GM12878 (cell line): Measurements from ENCODE around the gene HEBP2. TPM values are rescaled to one million over a fixed set of nuclear protein-coding genes. Genes with fewer than 3 reads are reported as not detected.

ENCODE experiments used
- ATAC-seq: fragments of 200-7000 bp; cut with Tn5 transposase; 3 replicates; pipeline ENCODE4 v1.9.1; 2020; ENCODE audit warnings: mild to moderate bottlenecking, moderate library complexity
- BruUV-seq: library from RNA; stranded (reverse); fragments of 400-500 nt; replicated peaks from 2 replicates; lab custom pipeline; 2021; lab: Mats Ljungman, UMichigan
- CTCF ChIA-PET: fragments of 300-600 bp; sonication (Branson Sonifier 250); formaldehyde crosslinking; extraction: SDS; loops from one replicate; lab custom pipeline; 2021; ENCODE audit warnings: inconsistent platforms; lab: Yijun Ruan, JAX
- POLR2A ChIA-PET: fragments of 350-600 bp; formaldehyde crosslinking; extraction: SDS; loops from one replicate; lab custom pipeline; 2021; ENCODE audit warnings: inconsistent platforms; lab: Charles Lee
- RAD21 ChIA-PET: fragments of 300-600 bp; sonication (Branson Sonifier 250); formaldehyde crosslinking; loops from one replicate; lab custom pipeline; 2023; ENCODE audit warnings: antibody characterized with exemption; ENCODE audit not compliant: unreplicated experiment; lab: Charles Lee
- SMC1A ChIA-PET: fragments of 300-600 bp; sonication (Branson Sonifier 250); formaldehyde crosslinking; loops from one replicate; lab custom pipeline; 2023; ENCODE audit not compliant: unreplicated experiment, uncharacterized antibody; lab: Charles Lee
- DNase-seq: peaks from one replicate; pipeline ENCODE4 v3.0.0-alpha.2; 2011; ENCODE audit warnings: low read depth, low spot score
- FAIRE-seq: peaks from 3 replicates; lab custom pipeline; 2011; peaks lifted over from hg19 to GRCh38; lab: Jason Lieb, UNC
- H2AFZ ChIP-seq: 2 replicates; pipeline ENCODE4 v1.6.0; 2011; ENCODE audit warnings: low read depth, low read length, control low read depth; ENCODE audit not compliant: control insufficient read depth
- H3K27ac ChIP-seq: 2 replicates; pipeline ENCODE4 v1.5.1; 2011; ENCODE audit warnings: control low read depth; ENCODE audit not compliant: control insufficient read depth, insufficient read depth
- H3K27me3 ChIP-seq, 2 experiments: replicated peaks in 1 of 2; 2 replicates each; pipeline versions ENCODE4 v1.6.0 to v1.6.1; 2011; ENCODE audit warnings: low read length in 1 of 2; ENCODE audit not compliant: control insufficient read depth in 2 of 2, insufficient read depth in 2 of 2
- H3K36me3 ChIP-seq, 2 experiments: 2 replicates each; pipeline ENCODE4 v1.5.1; 2011; ENCODE audit warnings: low read length in 1 of 2; ENCODE audit not compliant: control insufficient read depth in 2 of 2, insufficient read depth in 2 of 2
- H3K4me1 ChIP-seq: 2 replicates; pipeline ENCODE4 v1.6.1; 2011; ENCODE audit warnings: mild to moderate bottlenecking, low read length, moderate library complexity, mixed read lengths; ENCODE audit not compliant: control insufficient read depth, insufficient read depth
- H3K4me2 ChIP-seq: 2 replicates; pipeline ENCODE4 v1.6.0; 2011; ENCODE audit warnings: control low read depth; ENCODE audit not compliant: control insufficient read depth, insufficient read depth
- H3K4me3 ChIP-seq: fragments of 200-600 bp; sonication (generic); 2 replicates; pipeline ENCODE4 v1.5.1; 2016
- H3K79me2 ChIP-seq: 2 replicates; pipeline ENCODE4 v1.6.0; 2011; ENCODE audit warnings: low read length; ENCODE audit not compliant: control insufficient read depth, insufficient read depth
- H3K9ac ChIP-seq: 2 replicates; pipeline ENCODE4 v1.8.0; 2011; ENCODE audit warnings: low read length, control low read depth, mixed read lengths; ENCODE audit not compliant: control insufficient read depth, insufficient read depth
- H3K9me3 ChIP-seq: replicated peaks from 3 replicates; pipeline ENCODE4 v1.5.1; 2011; ENCODE audit warnings: mild to moderate bottlenecking, low read length; ENCODE audit not compliant: control insufficient read depth, insufficient read depth
- H4K20me1 ChIP-seq: 2 replicates; pipeline ENCODE4 v1.6.0; 2011; ENCODE audit not compliant: control insufficient read depth, insufficient read depth
- BRCA1 ChIP-seq: IDR thresholded peaks from 2 replicates; pipeline ENCODE4 v1.6.1; 2011; ENCODE audit warnings: low read depth, low read length, improper control_type of control experiment
- CBX3 ChIP-seq: fragments of 200-600 bp; sonication (generic); IDR thresholded peaks from 2 replicates; pipeline ENCODE4 v1.6.1; 2016; ENCODE audit warnings: low read depth, borderline replicate concordance
- CBX5 ChIP-seq: sonication (generic); IDR thresholded peaks from 2 replicates; pipeline ENCODE4 v1.6.1; 2016; ENCODE audit warnings: low read depth, moderate library complexity, mild to moderate bottlenecking, inconsistent platforms
- KLF5 ChIP-seq: fragments of 450-650 bp; IDR thresholded peaks from 2 replicates; pipeline ENCODE4 v1.6.1; 2014; ENCODE audit warnings: mild to moderate bottlenecking; ENCODE audit not compliant: partially characterized antibody
- MEF2B ChIP-seq: fragments of 450-650 bp; IDR thresholded peaks from 2 replicates; pipeline ENCODE4 v1.6.1; 2018; ENCODE audit warnings: mild to moderate bottlenecking, moderate library complexity; ENCODE audit not compliant: partially characterized antibody, poor library complexity, severe bottlenecking
- NFYA ChIP-seq: IDR thresholded peaks from 2 replicates; pipeline ENCODE4 v1.6.1; 2011; ENCODE audit warnings: low read depth, mild to moderate bottlenecking, low read length, improper control_type of control experiment, borderline replicate concordance
- NR2C1 ChIP-seq: fragments of 450-650 bp; IDR thresholded peaks from 2 replicates; pipeline ENCODE4 v1.6.1; 2017; ENCODE audit warnings: antibody characterized with exemption, mild to moderate bottlenecking, moderate library complexity
- NRF1 ChIP-seq: conservative IDR thresholded peaks from 2 replicates; pipeline ENCODE4 v1.6.1; 2011; ENCODE audit warnings: mild to moderate bottlenecking, low read depth, low read length, improper control_type of control experiment
- PML ChIP-seq: IDR thresholded peaks from 2 replicates; pipeline ENCODE4 v1.6.1; 2012; ENCODE audit warnings: low read length, inconsistent platforms
- RAD21 ChIP-seq: IDR thresholded peaks from 2 replicates; pipeline ENCODE4 v1.6.1; 2011; ENCODE audit warnings: mild to moderate bottlenecking, low read depth, low read length, moderate library complexity; ENCODE audit not compliant: insufficient read depth
- RBBP5 ChIP-seq: fragments of 200-600 bp; sonication (generic); conservative IDR thresholded peaks from 2 replicates; pipeline ENCODE4 v1.6.1; 2016
- SP1 ChIP-seq: IDR thresholded peaks from one replicate; pipeline ENCODE4 v1.6.1; 2011; ENCODE audit warnings: low read depth, low read length
- SUPT20H ChIP-seq: IDR thresholded peaks from 2 replicates; pipeline ENCODE4 v1.6.1; 2011; ENCODE audit warnings: low read depth, mild to moderate bottlenecking, low read length, moderate library complexity, borderline replicate concordance; ENCODE audit not compliant: control insufficient read depth
- ZBED1 ChIP-seq: IDR thresholded peaks from 2 replicates; pipeline ENCODE4 v1.6.1; 2016; ENCODE audit warnings: borderline replicate concordance
- ZNF622 ChIP-seq: fragments of 450-650 bp; IDR thresholded peaks from 2 replicates; pipeline ENCODE4 v1.6.1; 2017; ENCODE audit warnings: mild to moderate bottlenecking, inconsistent platforms
- WGBS: methylation state at CpG from one replicate; pipeline ENCODE4 v1.1.6; 2016; ENCODE audit warnings: low lambda C conversion rate; ENCODE audit not compliant: insufficient replicate concordance, insufficient coverage; ENCODE audit errors: missing lambda C conversion rate; 5-methylcytosine and 5-hydroxymethylcytosine counted together
- in situ Hi-C: fragments of 300-500 bp; cut with MboI; formaldehyde crosslinking; loops from 9 replicates; pipeline ENCODE4 v1.14.3; 2018; ENCODE audit warnings: mixed read lengths
- intact Hi-C: fragments of 100-400 bp; cut with micrococcal nuclease; formaldehyde crosslinking; loops from one replicate; pipeline ENCODE4 v1.14.2; 2022; ENCODE audit not compliant: unreplicated experiment
- polyA plus RNA-seq, 11 experiments: library from polyadenylated mRNA; depleted of rRNA in 4 of 11; unstranded in 6 of 11; stranded (reverse) in 5 of 11; fragments of >200 nt; fragmentation: Nextera tagmentation in 4 of 11; fragmentation: Illumina TruSeq in 1 of 11; extraction: Ambion mirVana in 4 of 11; extraction: Trizol in 1 of 11; gene quantifications; 1 replicate in 1 of 11; 2 replicates in 10 of 11; pipeline versions ENCODE4 v1.2.1 to v1.2.3, GENCODE V29; 2011 to 2016; ENCODE audit warnings: inconsistent platforms in 2 of 11, missing spikeins in 2 of 11, low read depth in 1 of 11
- total RNA-seq, 4 experiments: library from RNA; depleted of rRNA in 3 of 4; stranded (reverse); fragments of >200 nt in 3 of 4; fragmentation: Illumina TruSeq in 1 of 4; extraction: Trizol in 1 of 4; gene quantifications; 2 replicates each; pipeline versions ENCODE4 v1.2.1 to v1.2.3, GENCODE V29; 2013 to 2021
- TF ChIP-seq, protein P1 (sequence below): fragments of 450-650 bp; IDR thresholded peaks from 2 replicates; pipeline ENCODE4 v1.6.1; 2016; ENCODE audit warnings: mild to moderate bottlenecking, moderate library complexity, borderline replicate concordance
- TF ChIP-seq, protein P2 (sequence below): fragments of 450-650 bp; IDR thresholded peaks from 2 replicates; pipeline ENCODE4 v1.6.1; 2014; ENCODE audit warnings: mild to moderate bottlenecking

HEBP2 gene
- total and polyA plus RNA-seq, 10 of the 15 experiments (the other 5 are each of a cell fraction or from before 2014, with no cell fraction given) = 3.8 to 41.8 (median 16.9) TPM

GRCh38 chr6:138419766-138420165 lies 15.7 kb downstream of the HEBP2 start (continued):
- no peak for TF ChIP-seq MEF2B
- no peak for TF ChIP-seq RBBP5
- no peak for TF ChIP-seq NRF1
- no peak for TF ChIP-seq KLF5
- TF ChIP-seq ZNF622 = no peak
- no peak for TF ChIP-seq BRCA1
- no peak for TF ChIP-seq PML
- TF ChIP-seq, protein P1, sequence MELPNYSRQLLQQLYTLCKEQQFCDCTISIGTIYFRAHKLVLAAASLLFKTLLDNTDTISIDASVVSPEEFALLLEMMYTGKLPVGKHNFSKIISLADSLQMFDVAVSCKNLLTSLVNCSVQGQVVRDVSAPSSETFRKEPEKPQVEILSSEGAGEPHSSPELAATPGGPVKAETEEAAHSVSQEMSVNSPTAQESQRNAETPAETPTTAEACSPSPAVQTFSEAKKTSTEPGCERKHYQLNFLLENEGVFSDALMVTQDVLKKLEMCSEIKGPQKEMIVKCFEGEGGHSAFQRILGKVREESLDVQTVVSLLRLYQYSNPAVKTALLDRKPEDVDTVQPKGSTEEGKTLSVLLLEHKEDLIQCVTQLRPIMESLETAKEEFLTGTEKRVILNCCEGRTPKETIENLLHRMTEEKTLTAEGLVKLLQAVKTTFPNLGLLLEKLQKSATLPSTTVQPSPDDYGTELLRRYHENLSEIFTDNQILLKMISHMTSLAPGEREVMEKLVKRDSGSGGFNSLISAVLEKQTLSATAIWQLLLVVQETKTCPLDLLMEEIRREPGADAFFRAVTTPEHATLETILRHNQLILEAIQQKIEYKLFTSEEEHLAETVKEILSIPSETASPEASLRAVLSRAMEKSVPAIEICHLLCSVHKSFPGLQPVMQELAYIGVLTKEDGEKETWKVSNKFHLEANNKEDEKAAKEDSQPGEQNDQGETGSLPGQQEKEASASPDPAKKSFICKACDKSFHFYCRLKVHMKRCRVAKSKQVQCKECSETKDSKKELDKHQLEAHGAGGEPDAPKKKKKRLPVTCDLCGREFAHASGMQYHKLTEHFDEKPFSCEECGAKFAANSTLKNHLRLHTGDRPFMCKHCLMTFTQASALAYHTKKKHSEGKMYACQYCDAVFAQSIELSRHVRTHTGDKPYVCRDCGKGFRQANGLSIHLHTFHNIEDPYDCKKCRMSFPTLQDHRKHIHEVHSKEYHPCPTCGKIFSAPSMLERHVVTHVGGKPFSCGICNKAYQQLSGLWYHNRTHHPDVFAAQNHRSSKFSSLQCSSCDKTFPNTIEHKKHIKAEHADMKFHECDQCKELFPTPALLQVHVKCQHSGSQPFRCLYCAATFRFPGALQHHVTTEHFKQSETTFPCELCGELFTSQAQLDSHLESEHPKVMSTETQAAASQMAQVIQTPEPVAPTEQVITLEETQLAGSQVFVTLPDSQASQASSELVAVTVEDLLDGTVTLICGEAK = no peak
- no peak for TF ChIP-seq ZBED1
- no peak for TF ChIP-seq SUPT20H

DNA sequence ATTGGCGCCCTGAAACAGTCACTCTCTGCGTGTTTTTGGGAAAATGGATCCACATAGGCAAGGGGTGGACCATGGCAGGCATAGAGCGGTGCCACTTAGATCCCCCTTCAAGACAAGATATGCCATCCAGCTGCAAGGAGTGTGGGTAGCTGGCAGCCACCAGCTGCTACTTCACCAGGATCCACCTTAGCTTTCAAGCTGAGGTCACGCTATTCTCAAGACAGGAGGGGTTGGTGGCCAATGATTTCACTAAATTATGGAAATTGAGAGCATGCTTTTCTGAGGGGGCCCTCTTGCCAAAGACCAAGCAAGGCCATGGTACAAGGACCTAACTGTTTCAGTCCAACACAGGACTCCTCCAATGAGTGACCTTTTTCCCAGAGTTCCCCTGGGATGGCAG lies 16.3 kb downstream of the HEBP2 start:
- ChIA-PET CTCF (interaction anchor here (1.0 kb wide), 1 partner anchor 88 kb away, joined by 4 read pairs; no protein-coding TSS in a partner anchor), RAD21 (no interaction called here), POLR2A (no interaction called here), SMC1A (interaction anchor here (1.0 to 1.5 kb wide), 2 partner anchors 35 to 89 kb away, joined by 3 to 5 read pairs; no protein-coding TSS in a partner anchor)
- no peaks in the 10 kb centered on the region for H3K27me3 ChIP-seq
- H3K4me3 ChIP-seq = no peak overlapping the region
- H3K36me3 ChIP-seq = peaks cover 0 to 4% of the 10 kb centered on the region in 2 experiments; a peak in 2 of 4 replicates
- no TSS peak for BruUV-seq
- in situ Hi-C loops (no loop called here), intact Hi-C loops (no loop called here)
- no peak overlapping the region for H3K9ac ChIP-seq
- no peak for DNase-seq
- H3K79me2 ChIP-seq = no peaks in the 10 kb centered on the region
- 64% methylated on average over 4 of the region's 4 CpGs for WGBS
- no peak for ATAC-seq
- no peaks in the 10 kb centered on the region for H3K4me1 ChIP-seq
- H3K4me2 ChIP-seq = no peak overlapping the region
- no peaks in the 10 kb centered on the region for H4K20me1 ChIP-seq
- no peak for FAIRE-seq
- H2AFZ ChIP-seq = no peak overlapping the region
- H3K27ac ChIP-seq = no peak overlapping the region
- H3K9me3 ChIP-seq = no peaks in the 10 kb centered on the region; the same call in 2 of the 3 replicates
- TF ChIP-seq NR2C1 = no peak
- no peak for TF ChIP-seq CBX3
- no peak for TF ChIP-seq NFYA
- TF ChIP-seq, protein P2, sequence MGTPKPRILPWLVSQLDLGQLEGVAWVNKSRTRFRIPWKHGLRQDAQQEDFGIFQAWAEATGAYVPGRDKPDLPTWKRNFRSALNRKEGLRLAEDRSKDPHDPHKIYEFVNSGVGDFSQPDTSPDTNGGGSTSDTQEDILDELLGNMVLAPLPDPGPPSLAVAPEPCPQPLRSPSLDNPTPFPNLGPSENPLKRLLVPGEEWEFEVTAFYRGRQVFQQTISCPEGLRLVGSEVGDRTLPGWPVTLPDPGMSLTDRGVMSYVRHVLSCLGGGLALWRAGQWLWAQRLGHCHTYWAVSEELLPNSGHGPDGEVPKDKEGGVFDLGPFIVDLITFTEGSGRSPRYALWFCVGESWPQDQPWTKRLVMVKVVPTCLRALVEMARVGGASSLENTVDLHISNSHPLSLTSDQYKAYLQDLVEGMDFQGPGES = no peak
- no peak for TF ChIP-seq RAD21
- TF ChIP-seq SP1 = no peak
- TF ChIP-seq CBX5 = no peak
